ENCODE data around the gene MATN4.

The MATN4 gene

DNA sequence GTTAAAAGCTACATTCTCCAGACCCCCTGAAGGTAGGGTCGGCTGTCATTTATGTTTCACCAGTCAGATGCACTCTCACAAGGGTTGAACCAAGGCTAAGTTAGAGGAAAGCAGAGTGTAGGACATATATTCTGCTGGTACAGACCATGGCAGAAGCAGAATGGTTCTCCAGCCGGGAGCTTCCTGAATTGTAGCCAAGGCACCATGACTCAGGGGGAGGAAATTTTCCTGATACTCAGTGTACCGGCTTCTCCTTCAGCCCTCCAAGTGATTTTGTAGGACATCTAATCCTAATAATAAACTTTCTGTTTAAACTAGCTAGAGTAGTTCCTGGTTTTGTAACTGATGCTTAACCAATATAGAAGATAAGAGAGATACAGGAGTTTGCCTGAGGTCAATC lies 39.6 kb downstream of the MATN4 start:
- no peak for TF ChIP-seq CTCF (IDR thresholded peaks at IDR 0.05; ENCODE audit: low read depth, low read length)
- H3K4me3 ChIP-seq (ENCODE audit: low read depth, low read length) = no peak overlapping the region

GRCh38 chr20:45266977-45267376 lies 41.1 kb downstream of the MATN4 start:
- no peak for TF ChIP-seq CTCF (IDR thresholded peaks at IDR 0.05; ENCODE audit: low read depth, low read length)
- H3K4me3 ChIP-seq (ENCODE audit: low read depth, low read length) = no peak overlapping the region

- no peak for TF ChIP-seq CTCF (IDR thresholded peaks at IDR 0.05; ENCODE audit: low read depth, low read length)
- no peak overlapping the region for H3K4me3 ChIP-seq (ENCODE audit: low read depth, low read length)
Measured at GRCh38 chr20:45263556-45264266, 44.4 kb downstream of the MATN4 start.

- no peak overlapping the region for H3K4me3 ChIP-seq (ENCODE audit: low read depth, low read length)
- no peak for TF ChIP-seq CTCF (IDR thresholded peaks at IDR 0.05; ENCODE audit: low read depth, low read length)
Measured at GRCh38 chr20:45258664-45259063, 49.4 kb downstream of the MATN4 start.

GRCh38 chr20:45258259-45258658 lies 49.8 kb downstream of the MATN4 start:
- H3K4me3 ChIP-seq (ENCODE audit: low read depth, low read length) = no peak overlapping the region
- no peak for TF ChIP-seq CTCF (IDR thresholded peaks at IDR 0.05; ENCODE audit: low read depth, low read length)

GRCh38 chr20:45257711-45258110 lies 50.4 kb downstream of the MATN4 start:
- TF ChIP-seq CTCF (IDR thresholded peaks at IDR 0.05; ENCODE audit: low read depth, low read length) = no peak
- no peak overlapping the region for H3K4me3 ChIP-seq (ENCODE audit: low read depth, low read length)

DNA sequence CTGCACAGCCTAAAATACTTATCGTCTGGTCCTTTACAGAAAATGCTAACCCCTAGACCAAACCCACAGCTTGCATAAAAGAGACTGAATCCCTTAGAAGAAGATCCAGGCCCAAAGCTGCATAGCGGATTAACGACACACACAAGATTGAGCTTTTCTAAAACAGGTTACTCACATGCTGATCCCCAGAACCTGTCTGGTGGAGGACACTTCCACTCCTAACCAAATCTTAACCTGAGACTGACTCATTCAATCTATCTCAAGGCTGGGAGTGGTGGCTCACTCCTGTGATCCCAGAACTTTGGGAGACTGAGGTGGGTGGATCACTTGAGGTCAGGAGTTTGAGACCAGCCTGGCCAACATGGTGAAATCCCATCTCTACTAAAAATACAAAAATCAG lies 50.9 kb downstream of the MATN4 start:
- H3K4me3 ChIP-seq (ENCODE audit: low read depth, low read length) = no peak overlapping the region
- TF ChIP-seq CTCF (IDR thresholded peaks at IDR 0.05; ENCODE audit: low read depth, low read length) = no peak

Measured in WI38 (cell line).